B cell (primary cell): ENCODE data around the gene DENND10.

Source experiments
- EZH2 ChIP-seq: IDR thresholded peaks from 2 replicates; pipeline ENCODE4 v1.6.1; 2012; ENCODE audit warnings: borderline replicate concordance, low read depth, mild to moderate bottlenecking, moderate library complexity, low read length; ENCODE audit not compliant: insufficient read depth, poor library complexity, severe bottlenecking
- TF ChIP-seq, protein P1 (sequence below): fragments of 200-600 bp; IDR thresholded peaks from one replicate; pipeline ENCODE4 v1.8.0; 2022; ENCODE audit warnings: antibody characterized with exemption, mild to moderate bottlenecking

DNA sequence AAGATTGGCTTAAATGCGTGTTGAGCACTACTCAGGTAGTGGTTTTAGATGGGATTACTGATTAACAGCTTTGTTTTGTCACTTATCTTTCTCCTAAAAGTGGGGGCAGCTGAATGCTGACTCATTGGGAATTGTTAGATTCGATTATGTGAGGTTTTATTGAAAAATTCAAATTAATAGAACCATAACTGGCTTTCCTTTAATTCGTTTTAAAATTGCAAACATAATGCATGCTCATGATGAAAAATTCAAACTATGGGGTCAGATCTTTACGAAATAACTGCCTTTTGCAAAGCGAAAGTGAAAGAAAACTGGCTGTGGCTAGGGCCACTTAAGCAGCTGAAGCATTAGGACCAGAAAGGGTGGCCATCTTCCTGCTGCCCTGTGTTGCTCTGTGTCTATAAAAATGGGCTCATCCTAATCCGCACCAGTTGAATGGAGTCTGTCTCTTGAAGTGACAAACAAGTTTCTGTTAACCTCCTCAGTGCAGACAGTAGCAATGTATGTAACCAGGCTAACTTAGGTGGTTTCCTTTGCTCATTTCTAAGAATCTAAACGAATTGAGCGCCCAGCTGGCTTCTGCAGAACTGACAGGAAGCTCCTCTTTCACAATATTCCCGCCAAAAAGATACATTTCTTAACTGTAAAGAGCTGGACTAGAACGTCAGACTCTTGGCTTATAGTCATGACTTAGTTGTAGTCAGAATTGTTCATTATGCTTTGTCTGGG is 27.8 kb downstream of the DENND10 start:
- TF ChIP-seq, protein P1, sequence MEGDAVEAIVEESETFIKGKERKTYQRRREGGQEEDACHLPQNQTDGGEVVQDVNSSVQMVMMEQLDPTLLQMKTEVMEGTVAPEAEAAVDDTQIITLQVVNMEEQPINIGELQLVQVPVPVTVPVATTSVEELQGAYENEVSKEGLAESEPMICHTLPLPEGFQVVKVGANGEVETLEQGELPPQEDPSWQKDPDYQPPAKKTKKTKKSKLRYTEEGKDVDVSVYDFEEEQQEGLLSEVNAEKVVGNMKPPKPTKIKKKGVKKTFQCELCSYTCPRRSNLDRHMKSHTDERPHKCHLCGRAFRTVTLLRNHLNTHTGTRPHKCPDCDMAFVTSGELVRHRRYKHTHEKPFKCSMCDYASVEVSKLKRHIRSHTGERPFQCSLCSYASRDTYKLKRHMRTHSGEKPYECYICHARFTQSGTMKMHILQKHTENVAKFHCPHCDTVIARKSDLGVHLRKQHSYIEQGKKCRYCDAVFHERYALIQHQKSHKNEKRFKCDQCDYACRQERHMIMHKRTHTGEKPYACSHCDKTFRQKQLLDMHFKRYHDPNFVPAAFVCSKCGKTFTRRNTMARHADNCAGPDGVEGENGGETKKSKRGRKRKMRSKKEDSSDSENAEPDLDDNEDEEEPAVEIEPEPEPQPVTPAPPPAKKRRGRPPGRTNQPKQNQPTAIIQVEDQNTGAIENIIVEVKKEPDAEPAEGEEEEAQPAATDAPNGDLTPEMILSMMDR: no peak
- TF ChIP-seq EZH2: no peak
